ENCODE measurements around the gene HIF1A. TPM values are rescaled to one million over a fixed set of nuclear protein-coding genes. Genes with fewer than 3 reads are reported as not detected.

Gene HIF1A
- total RNA-seq, 1 donor from 2014 or later: 140 TPM

Other genes with a start within 250 kb of the HIF1A start
- 8.9 TPM for gene SNAPC1, start 66.9 kb downstream of the HIF1A start, total RNA-seq
- gene SYT16, start 117.2 kb downstream of the HIF1A start, total RNA-seq: 88.4 TPM

Measured in occipital lobe (tissue), 1 donor.